ENCODE measurements around the gene CDK5RAP2. TPM values are rescaled to one million over a fixed set of nuclear protein-coding genes. Genes with fewer than 3 reads are reported as not detected.

CDK5RAP2 gene
- total and polyA plus RNA-seq, 9 of the 15 experiments (the other 6 are each of a cell fraction or from before 2014, with no cell fraction given), result 19.9 to 68.8 (median 42.2) TPM

DNA sequence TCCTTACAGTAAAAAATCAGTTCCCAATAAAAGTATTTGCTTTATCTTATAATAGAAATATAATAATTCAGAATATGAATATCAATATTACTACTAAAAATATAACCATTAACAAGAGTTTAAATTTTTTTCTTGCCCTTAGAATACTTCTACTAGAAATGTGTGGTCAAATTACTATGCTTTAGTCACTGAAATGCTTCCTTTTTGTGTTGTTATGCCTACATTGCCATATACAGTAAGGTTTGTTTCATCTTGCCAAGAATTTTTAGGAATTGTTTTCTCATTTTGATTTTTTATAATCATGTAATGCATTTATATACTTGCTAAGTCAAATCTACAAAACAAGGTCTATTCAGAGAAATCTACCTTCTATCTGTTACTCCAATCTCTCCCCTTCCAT lies 181.7 kb downstream of the CDK5RAP2 start:
- H3K27me3 ChIP-seq (ENCODE audit: control insufficient read depth in 2 of 2, insufficient read depth in 2 of 2, low read length in 2 of 2), result no peaks in the 10 kb centered on the region
- DNase-seq (ENCODE audit: extremely low read depth in 1 of 4, low spot score in 3 of 4) (no peak), ATAC-seq (no peak), FAIRE-seq (no peak)
- no peak overlapping the region for H3K9ac ChIP-seq (ENCODE audit: insufficient read depth in 1 of 2, low read depth in 2 of 2, low read length in 2 of 2)
- in situ Hi-C loops (cut with MboI), result no loop called here
- no peak overlapping the region for H3K27ac ChIP-seq (ENCODE audit: extremely low read depth, low read depth, low read length)
- POLR2A ChIA-PET, result no interaction called here
- no peak overlapping the region for H2AFZ ChIP-seq (ENCODE audit: low read depth, low read length)
- intact Hi-C loops (cut with micrococcal nuclease), result no loop called here
- no peak overlapping the region for H3K4me2 ChIP-seq (ENCODE audit: insufficient read depth, low read length)
- no TSS peak for BruUV-seq (replicated peaks)
- peaks cover 88% of the 10 kb centered on the region for H3K36me3 ChIP-seq (ENCODE audit: control insufficient read depth, insufficient read depth, low read length)
- CTCF ChIA-PET (ENCODE audit: low intra/inter-chr PET ratio), result no interaction called here
- no peaks in the 10 kb centered on the region for H4K20me1 ChIP-seq (replicated peaks; ENCODE audit: control insufficient read depth, insufficient read depth, low read length)
- no peaks in the 10 kb centered on the region for H3K79me2 ChIP-seq (ENCODE audit: control insufficient read depth, insufficient read depth, low read length)
- H3K9me3 ChIP-seq (replicated peaks; ENCODE audit: control insufficient read depth, insufficient read depth, low read depth, low read length), result no peaks in the 10 kb centered on the region
- H3K9me1 ChIP-seq (ENCODE audit: control insufficient read depth, insufficient read depth, low read length), result no peaks in the 10 kb centered on the region
- H3K4me1 ChIP-seq (replicated peaks in 1 of 2; ENCODE audit: control insufficient read depth in 2 of 2, insufficient read depth in 2 of 2, low read length in 2 of 2), result peaks cover 5 to 9% of the 10 kb centered on the region in 2 experiments; a peak in 3 of 5 replicates
- no peak overlapping the region for H3K4me3 ChIP-seq
- TF ChIP-seq FOXJ3 (CRISPR knock-in tag; IDR thresholded peaks at IDR 0.05), result no peak
- no peak for TF ChIP-seq KLF6 (CRISPR knock-in tag; IDR thresholded peaks at IDR 0.05; ENCODE audit: borderline replicate concordance)
- TF ChIP-seq HEY1 (CRISPR knock-in tag; IDR thresholded peaks at IDR 0.05; ENCODE audit: borderline replicate concordance), result no peak
- TF ChIP-seq FOXK2 (conservative IDR thresholded peaks at IDR 0.05 in 1 of 2, IDR thresholded peaks at IDR 0.05 in 1 of 2; ENCODE audit: low read depth in 2 of 2), result no peak
- TF ChIP-seq XRCC5 (IDR thresholded peaks at IDR 0.05; ENCODE audit: low read depth, low read length), result no peak
- TF ChIP-seq, protein P1, sequence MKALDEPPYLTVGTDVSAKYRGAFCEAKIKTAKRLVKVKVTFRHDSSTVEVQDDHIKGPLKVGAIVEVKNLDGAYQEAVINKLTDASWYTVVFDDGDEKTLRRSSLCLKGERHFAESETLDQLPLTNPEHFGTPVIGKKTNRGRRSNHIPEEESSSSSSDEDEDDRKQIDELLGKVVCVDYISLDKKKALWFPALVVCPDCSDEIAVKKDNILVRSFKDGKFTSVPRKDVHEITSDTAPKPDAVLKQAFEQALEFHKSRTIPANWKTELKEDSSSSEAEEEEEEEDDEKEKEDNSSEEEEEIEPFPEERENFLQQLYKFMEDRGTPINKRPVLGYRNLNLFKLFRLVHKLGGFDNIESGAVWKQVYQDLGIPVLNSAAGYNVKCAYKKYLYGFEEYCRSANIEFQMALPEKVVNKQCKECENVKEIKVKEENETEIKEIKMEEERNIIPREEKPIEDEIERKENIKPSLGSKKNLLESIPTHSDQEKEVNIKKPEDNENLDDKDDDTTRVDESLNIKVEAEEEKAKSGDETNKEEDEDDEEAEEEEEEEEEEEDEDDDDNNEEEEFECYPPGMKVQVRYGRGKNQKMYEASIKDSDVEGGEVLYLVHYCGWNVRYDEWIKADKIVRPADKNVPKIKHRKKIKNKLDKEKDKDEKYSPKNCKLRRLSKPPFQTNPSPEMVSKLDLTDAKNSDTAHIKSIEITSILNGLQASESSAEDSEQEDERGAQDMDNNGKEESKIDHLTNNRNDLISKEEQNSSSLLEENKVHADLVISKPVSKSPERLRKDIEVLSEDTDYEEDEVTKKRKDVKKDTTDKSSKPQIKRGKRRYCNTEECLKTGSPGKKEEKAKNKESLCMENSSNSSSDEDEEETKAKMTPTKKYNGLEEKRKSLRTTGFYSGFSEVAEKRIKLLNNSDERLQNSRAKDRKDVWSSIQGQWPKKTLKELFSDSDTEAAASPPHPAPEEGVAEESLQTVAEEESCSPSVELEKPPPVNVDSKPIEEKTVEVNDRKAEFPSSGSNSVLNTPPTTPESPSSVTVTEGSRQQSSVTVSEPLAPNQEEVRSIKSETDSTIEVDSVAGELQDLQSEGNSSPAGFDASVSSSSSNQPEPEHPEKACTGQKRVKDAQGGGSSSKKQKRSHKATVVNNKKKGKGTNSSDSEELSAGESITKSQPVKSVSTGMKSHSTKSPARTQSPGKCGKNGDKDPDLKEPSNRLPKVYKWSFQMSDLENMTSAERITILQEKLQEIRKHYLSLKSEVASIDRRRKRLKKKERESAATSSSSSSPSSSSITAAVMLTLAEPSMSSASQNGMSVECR (CRISPR knock-in tag; IDR thresholded peaks at IDR 0.05), result no peak
- no peak for TF ChIP-seq PTBP1 (IDR thresholded peaks at IDR 0.05; ENCODE audit: low read depth, low read length)
- TF ChIP-seq, protein P2, sequence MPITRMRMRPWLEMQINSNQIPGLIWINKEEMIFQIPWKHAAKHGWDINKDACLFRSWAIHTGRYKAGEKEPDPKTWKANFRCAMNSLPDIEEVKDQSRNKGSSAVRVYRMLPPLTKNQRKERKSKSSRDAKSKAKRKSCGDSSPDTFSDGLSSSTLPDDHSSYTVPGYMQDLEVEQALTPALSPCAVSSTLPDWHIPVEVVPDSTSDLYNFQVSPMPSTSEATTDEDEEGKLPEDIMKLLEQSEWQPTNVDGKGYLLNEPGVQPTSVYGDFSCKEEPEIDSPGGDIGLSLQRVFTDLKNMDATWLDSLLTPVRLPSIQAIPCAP (CRISPR knock-in tag; IDR thresholded peaks at IDR 0.05; ENCODE audit: borderline replicate concordance), result no peak
- TF ChIP-seq, protein P3, sequence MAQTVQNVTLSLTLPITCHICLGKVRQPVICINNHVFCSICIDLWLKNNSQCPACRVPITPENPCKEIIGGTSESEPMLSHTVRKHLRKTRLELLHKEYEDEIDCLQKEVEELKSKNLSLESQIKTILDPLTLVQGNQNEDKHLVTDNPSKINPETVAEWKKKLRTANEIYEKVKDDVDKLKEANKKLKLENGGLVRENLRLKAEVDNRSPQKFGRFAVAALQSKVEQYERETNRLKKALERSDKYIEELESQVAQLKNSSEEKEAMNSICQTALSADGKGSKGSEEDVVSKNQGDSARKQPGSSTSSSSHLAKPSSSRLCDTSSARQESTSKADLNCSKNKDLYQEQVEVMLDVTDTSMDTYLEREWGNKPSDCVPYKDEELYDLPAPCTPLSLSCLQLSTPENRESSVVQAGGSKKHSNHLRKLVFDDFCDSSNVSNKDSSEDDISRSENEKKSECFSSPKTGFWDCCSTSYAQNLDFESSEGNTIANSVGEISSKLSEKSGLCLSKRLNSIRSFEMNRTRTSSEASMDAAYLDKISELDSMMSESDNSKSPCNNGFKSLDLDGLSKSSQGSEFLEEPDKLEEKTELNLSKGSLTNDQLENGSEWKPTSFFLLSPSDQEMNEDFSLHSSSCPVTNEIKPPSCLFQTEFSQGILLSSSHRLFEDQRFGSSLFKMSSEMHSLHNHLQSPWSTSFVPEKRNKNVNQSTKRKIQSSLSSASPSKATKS (CRISPR knock-in tag; IDR thresholded peaks at IDR 0.05), result no peak
- TF ChIP-seq, protein P4, sequence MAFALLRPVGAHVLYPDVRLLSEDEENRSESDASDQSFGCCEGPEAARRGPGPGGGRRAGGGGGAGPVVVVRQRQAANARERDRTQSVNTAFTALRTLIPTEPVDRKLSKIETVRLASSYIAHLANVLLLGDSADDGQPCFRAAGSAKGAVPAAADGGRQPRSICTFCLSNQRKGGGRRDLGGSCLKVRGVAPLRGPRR (CRISPR knock-in tag; IDR thresholded peaks at IDR 0.05), result no peak
- TF ChIP-seq CBX8 (IDR thresholded peaks at IDR 0.05; ENCODE audit: borderline replicate concordance, extremely low read depth, low read depth, low read length, poor library complexity, severe bottlenecking), result no peak
- TF ChIP-seq, protein P5, sequence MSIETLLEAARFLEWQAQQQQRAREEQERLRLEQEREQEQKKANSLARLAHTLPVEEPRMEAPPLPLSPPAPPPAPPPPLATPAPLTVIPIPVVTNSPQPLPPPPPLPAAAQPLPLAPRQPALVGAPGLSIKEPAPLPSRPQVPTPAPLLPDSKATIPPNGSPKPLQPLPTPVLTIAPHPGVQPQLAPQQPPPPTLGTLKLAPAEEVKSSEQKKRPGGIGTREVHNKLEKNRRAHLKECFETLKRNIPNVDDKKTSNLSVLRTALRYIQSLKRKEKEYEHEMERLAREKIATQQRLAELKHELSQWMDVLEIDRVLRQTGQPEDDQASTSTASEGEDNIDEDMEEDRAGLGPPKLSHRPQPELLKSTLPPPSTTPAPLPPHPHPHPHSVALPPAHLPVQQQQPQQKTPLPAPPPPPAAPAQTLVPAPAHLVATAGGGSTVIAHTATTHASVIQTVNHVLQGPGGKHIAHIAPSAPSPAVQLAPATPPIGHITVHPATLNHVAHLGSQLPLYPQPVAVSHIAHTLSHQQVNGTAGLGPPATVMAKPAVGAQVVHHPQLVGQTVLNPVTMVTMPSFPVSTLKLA (conservative IDR thresholded peaks at IDR 0.05), result no peak

Data from K562 (cell line).